H9 (cell line): ENCODE data around the gene RIMBP2. TPM values are rescaled to one million over a fixed set of nuclear protein-coding genes. Genes with fewer than 3 reads are reported as not detected.

ENCODE experiments used
- DNase-seq: peaks from one replicate; pipeline ENCODE4 v3.0.0-alpha.2; 2017
- H2AFZ ChIP-seq: one replicate; pipeline ENCODE4 v1.6.1; 2013; ENCODE audit warnings: mild to moderate bottlenecking, low read length, control low read depth, moderate library complexity
- H2AK5ac ChIP-seq: 2 replicates; pipeline ENCODE4 v1.6.1; 2013; ENCODE audit warnings: low read length, control low read depth, mixed read lengths; ENCODE audit not compliant: insufficient read length
- H2BK120ac ChIP-seq: one replicate; pipeline ENCODE4 v1.6.1; 2013; ENCODE audit warnings: low read depth, mild to moderate bottlenecking, low read length, control low read depth, inconsistent platforms; ENCODE audit not compliant: poor library complexity, severe bottlenecking
- H2BK12ac ChIP-seq: 2 replicates; pipeline ENCODE4 v1.6.1; 2013; ENCODE audit warnings: low read length, control low read depth, mixed read lengths, low read depth; ENCODE audit not compliant: insufficient read length
- H2BK15ac ChIP-seq: 2 replicates; pipeline ENCODE4 v1.6.1; 2013; ENCODE audit warnings: low read depth, low read length, control low read depth
- H2BK20ac ChIP-seq: one replicate; pipeline ENCODE4 v1.6.1; 2013; ENCODE audit warnings: low read depth, mild to moderate bottlenecking, low read length, control low read depth, inconsistent platforms; ENCODE audit not compliant: poor library complexity, severe bottlenecking
- H2BK5ac ChIP-seq: 2 replicates; pipeline ENCODE4 v1.6.1; 2013; ENCODE audit warnings: low read length, control low read depth, mixed read lengths; ENCODE audit not compliant: insufficient read length
- H3K14ac ChIP-seq: 2 replicates; pipeline ENCODE4 v1.6.1; 2013; ENCODE audit warnings: low read length, control low read depth; ENCODE audit not compliant: insufficient read depth
- H3K18ac ChIP-seq: 2 replicates; pipeline ENCODE4 v1.6.1; 2013; ENCODE audit warnings: low read depth, mild to moderate bottlenecking, mixed read lengths, low read length, control low read depth; ENCODE audit not compliant: insufficient read length
- H3K23ac ChIP-seq: 2 replicates; pipeline ENCODE4 v1.6.1; 2013; ENCODE audit warnings: low read length, control low read depth, mixed read lengths, low read depth; ENCODE audit not compliant: insufficient read length
- H3K23me2 ChIP-seq: 2 replicates; pipeline ENCODE4 v1.6.1; 2013; ENCODE audit warnings: low read depth, mild to moderate bottlenecking, mixed read lengths, low read length, control low read depth; ENCODE audit not compliant: insufficient read length, poor library complexity, severe bottlenecking
- H3K27ac ChIP-seq: 2 replicates; pipeline ENCODE4 v1.5.1; 2013; ENCODE audit warnings: low read length, control low read depth, mixed read lengths, low read depth; ENCODE audit not compliant: insufficient read length
- H3K27me3 ChIP-seq: 2 replicates; pipeline ENCODE4 v1.6.1; 2013; ENCODE audit warnings: low read length, control low read depth, inconsistent platforms; ENCODE audit not compliant: insufficient read depth
- H3K4ac ChIP-seq: 2 replicates; pipeline ENCODE4 v1.6.1; 2013; ENCODE audit warnings: low read depth, mild to moderate bottlenecking, control low read depth, inconsistent platforms, low read length, moderate library complexity
- H3K4me1 ChIP-seq: 2 replicates; pipeline ENCODE4 v1.6.1; 2013; ENCODE audit warnings: low read length, control low read depth, inconsistent platforms; ENCODE audit not compliant: insufficient read depth
- H3K4me2 ChIP-seq: 2 replicates; pipeline ENCODE4 v1.6.1; 2013; ENCODE audit warnings: low read length, control low read depth, mixed read lengths; ENCODE audit not compliant: insufficient read length, insufficient read depth
- H3K56ac ChIP-seq: 2 replicates; pipeline ENCODE4 v1.6.1; 2013; ENCODE audit warnings: low read depth, mild to moderate bottlenecking, mixed read lengths, low read length, control low read depth; ENCODE audit not compliant: insufficient read length
- H3K79me1 ChIP-seq: 2 replicates; pipeline ENCODE4 v1.6.1; 2013; ENCODE audit warnings: low read depth, mild to moderate bottlenecking, moderate library complexity, low read length, control low read depth, inconsistent platforms; ENCODE audit not compliant: insufficient read depth, poor library complexity, severe bottlenecking
- H3K79me2 ChIP-seq: 2 replicates; pipeline ENCODE4 v1.6.1; 2013; ENCODE audit warnings: low read length, control low read depth, inconsistent platforms; ENCODE audit not compliant: insufficient read depth
- H3K9ac ChIP-seq: 2 replicates; pipeline ENCODE4 v1.6.1; 2013; ENCODE audit warnings: low read length, control low read depth, mixed read lengths; ENCODE audit not compliant: insufficient read length; ENCODE audit errors: extremely low read depth
- H3K9me3 ChIP-seq: one replicate; pipeline ENCODE4 v1.6.1; 2013; ENCODE audit warnings: low read depth, low read length, inconsistent platforms; ENCODE audit not compliant: control insufficient read depth
- H3T11ph ChIP-seq: one replicate; pipeline ENCODE4 v1.6.1; 2013; ENCODE audit warnings: mild to moderate bottlenecking, low read length, control low read depth, inconsistent platforms
- H4K20me1 ChIP-seq: one replicate; pipeline ENCODE4 v1.6.1; 2013; ENCODE audit not compliant: control insufficient read depth, insufficient read length, insufficient read depth
- H4K5ac ChIP-seq: 2 replicates; pipeline ENCODE4 v1.6.1; 2013; ENCODE audit warnings: low read depth, mild to moderate bottlenecking, mixed read lengths, low read length, control low read depth; ENCODE audit not compliant: insufficient read length
- H4K8ac ChIP-seq: replicated peaks from 2 replicates; pipeline ENCODE4 v1.6.1; 2013; ENCODE audit warnings: low read length, control low read depth, mixed read lengths, low read depth; ENCODE audit not compliant: insufficient read length
- H4K91ac ChIP-seq: 2 replicates; pipeline ENCODE4 v1.6.1; 2013; ENCODE audit warnings: low read depth, mild to moderate bottlenecking, moderate library complexity, mixed read lengths, low read length, control low read depth; ENCODE audit not compliant: insufficient read length
- H3K27ac Mint-ChIP-seq, 3 experiments: 2 replicates in 2 of 3; 3 replicates in 1 of 3; pipeline ENCODE4 v1.8.0; 2020 to 2021; ENCODE audit warnings: mixed read lengths in 3 of 3, mild to moderate bottlenecking in 1 of 3, moderate library complexity in 1 of 3
- H3K27me3 Mint-ChIP-seq: 2 replicates; pipeline ENCODE4 v1.8.0; 2021; ENCODE audit warnings: low read depth, mild to moderate bottlenecking, moderate library complexity, mixed read lengths
- H3K36me3 Mint-ChIP-seq, 3 experiments: 2 replicates in 2 of 3; 3 replicates in 1 of 3; pipeline ENCODE4 v1.8.0; 2020 to 2021; ENCODE audit warnings: low read depth in 3 of 3, mixed read lengths in 3 of 3; ENCODE audit not compliant: insufficient read depth in 1 of 3
- H3K4me1 Mint-ChIP-seq, 2 experiments: 2 replicates each; pipeline ENCODE4 v1.8.0; 2020; ENCODE audit warnings: mixed read lengths in 2 of 2
- H3K4me3 Mint-ChIP-seq, 2 experiments: 2 replicates in 1 of 2; 3 replicates in 1 of 2; pipeline ENCODE4 v1.8.0; 2020 to 2021; ENCODE audit warnings: mild to moderate bottlenecking in 2 of 2, mixed read lengths in 2 of 2, moderate library complexity in 1 of 2
- H3K9me3 Mint-ChIP-seq, 2 experiments: 2 replicates in 1 of 2; 3 replicates in 1 of 2; pipeline ENCODE4 v1.8.0; 2020; ENCODE audit warnings: mild to moderate bottlenecking in 2 of 2, mixed read lengths in 2 of 2, moderate library complexity in 1 of 2
- CTCF ChIP-seq: fragments of 200-600 bp; sonication (generic); conservative IDR thresholded peaks from 3 replicates; pipeline ENCODE4 v1.8.0; 2021; ENCODE audit warnings: antibody characterized with exemption, mild to moderate bottlenecking
- WGBS: extraction: QIAGEN DNeasy Blood & Tissue Kit; methylation state at CpG from one replicate; pipeline ENCODE4 v1.1.7; 2013; ENCODE audit warnings: missing lambda C conversion rate, low lambda C conversion rate, mixed read lengths; ENCODE audit not compliant: insufficient read length; ENCODE audit errors: extremely low coverage; 5-methylcytosine and 5-hydroxymethylcytosine counted together
- total RNA-seq: library from RNA; stranded (reverse); gene quantifications from 2 replicates; pipeline ENCODE4 v1.2.1, GENCODE V29; 2021

The RIMBP2 gene
- total RNA-seq, 1 experiment from 2014 or later = 0.70 TPM

- no peaks in the 10 kb centered on the region for H4K20me1 ChIP-seq
- peaks cover 13 to 21% of the 10 kb centered on the region in 2 experiments for H3K4me1 Mint-ChIP-seq
- H3K27me3 ChIP-seq = no peaks in the 10 kb centered on the region
- no peak overlapping the region for H3K4me2 ChIP-seq
- H2AK5ac ChIP-seq = no peak overlapping the region
- H3T11ph ChIP-seq = no peak overlapping the region
- no peaks in the 10 kb centered on the region for H3K79me2 ChIP-seq
- H3K4ac ChIP-seq = no peak overlapping the region
- H3K23me2 ChIP-seq = no peaks in the 10 kb centered on the region
- no peak for TF ChIP-seq CTCF
- H4K5ac ChIP-seq = no peak overlapping the region
- no peak overlapping the region for H2BK120ac ChIP-seq
- no peak overlapping the region for H4K8ac ChIP-seq
- H3K36me3 Mint-ChIP-seq = no peaks in the 10 kb centered on the region
- no peak overlapping the region for H3K9ac ChIP-seq
- H3K23ac ChIP-seq = no peak overlapping the region
- no peak overlapping the region for H3K27ac ChIP-seq
- no peaks in the 10 kb centered on the region for H3K79me1 ChIP-seq
- H3K27ac Mint-ChIP-seq = no peak overlapping the region; a peak in 1 of 7 replicates
- no peak overlapping the region for H2BK20ac ChIP-seq
- H3K4me3 Mint-ChIP-seq = no peak overlapping the region
- no peak for DNase-seq
- no peaks in the 10 kb centered on the region; the same call in 1 of the 2 replicates for H3K4me1 ChIP-seq
- no peak overlapping the region for H3K18ac ChIP-seq
- no peaks in the 10 kb centered on the region for H3K9me3 ChIP-seq
- no peak overlapping the region for H2BK5ac ChIP-seq
- no peaks in the 10 kb centered on the region; a peak in 1 of 5 replicates for H3K9me3 Mint-ChIP-seq
- no peak overlapping the region for H3K56ac ChIP-seq
- WGBS = no CpG with 5 or more reads among the region's 26 CpGs
- H2AFZ ChIP-seq = no peak overlapping the region
- no peak overlapping the region for H2BK12ac ChIP-seq
- H4K91ac ChIP-seq = no peak overlapping the region
- no peak overlapping the region for H2BK15ac ChIP-seq
- peaks cover 19% of the 10 kb centered on the region for H3K27me3 Mint-ChIP-seq
- H3K14ac ChIP-seq = no peak overlapping the region
Observed at GRCh38 chr12:130483616-130484180, 232.4 kb downstream of the RIMBP2 start.
